Spleen (tissue), 11 donors: ENCODE data around the gene BIVM. TPM values are rescaled to one million over a fixed set of nuclear protein-coding genes. Genes with fewer than 3 reads are reported as not detected.

ENCODE experiments used
- DNase-seq: peaks from one replicate; pipeline ENCODE4 v3.0.0-alpha.2; 2020
- H3K27ac ChIP-seq, 8 donors: fragments of 200-600 bp; sonication (generic) in 7 of 8; 1 replicate in 4 of 8; 2 replicates in 4 of 8; pipeline versions ENCODE4 v1.5.0 to v1.8.0; 2016 to 2021; ENCODE audit warnings: inconsistent platforms in 4 of 8, mild to moderate bottlenecking in 4 of 8, moderate library complexity in 1 of 8
- H3K27me3 ChIP-seq, 7 donors: fragments of 200-600 bp; sonication (generic) in 6 of 7; replicated peaks in 1 of 7; 1 replicate in 4 of 7; 2 replicates in 3 of 7; pipeline versions ENCODE4 v1.5.0 to v1.8.0; 2016 to 2021; ENCODE audit warnings: inconsistent platforms in 3 of 7, mild to moderate bottlenecking in 1 of 7
- H3K36me3 ChIP-seq, 6 donors: fragments of 200-600 bp; sonication (generic) in 5 of 6; 1 replicate in 4 of 6; 2 replicates in 2 of 6; pipeline versions ENCODE4 v1.5.0 to v1.8.0; 2016 to 2021; ENCODE audit warnings: inconsistent platforms in 2 of 6
- H3K4me1 ChIP-seq, 6 donors: fragments of 200-600 bp; sonication (generic) in 5 of 6; 1 replicate in 3 of 6; 2 replicates in 3 of 6; pipeline versions ENCODE4 v1.5.0 to v1.8.0; 2016 to 2021; ENCODE audit warnings: inconsistent platforms in 3 of 6
- H3K4me3 ChIP-seq, 8 donors: fragments of 200-600 bp; sonication (generic) in 7 of 8; 1 replicate in 4 of 8; 2 replicates in 4 of 8; pipeline versions ENCODE4 v1.5.0 to v1.8.0; 2016 to 2021; ENCODE audit warnings: inconsistent platforms in 4 of 8, mild to moderate bottlenecking in 4 of 8, moderate library complexity in 2 of 8
- H3K9me3 ChIP-seq, 8 donors: fragments of 200-600 bp; sonication (generic) in 7 of 8; 1 replicate in 4 of 8; 2 replicates in 4 of 8; pipeline versions ENCODE4 v1.5.0 to v1.8.0; 2016 to 2021; ENCODE audit warnings: inconsistent platforms in 4 of 8
- POLR2A ChIP-seq, 3 donors: fragments of 450-650 bp; IDR thresholded peaks; one replicate each; pipeline ENCODE4 v1.5.1; 2017; ENCODE audit warnings: antibody characterized with exemption in 3 of 3, mild to moderate bottlenecking in 1 of 3
- POLR2AphosphoS5 ChIP-seq, 3 donors: sonication (generic); formaldehyde crosslinking; IDR thresholded peaks; one replicate each; pipeline ENCODE4 v1.5.1; 2017; ENCODE audit warnings: antibody characterized with exemption in 3 of 3
- WGBS, 5 donors: extraction: QIAGEN DNeasy Blood & Tissue Kit in 3 of 5; methylation state at CpG; one replicate each; pipeline versions ENCODE4 v1.1.5 to v1.1.7; 2013 to 2018; 5-methylcytosine and 5-hydroxymethylcytosine counted together
- intact Hi-C: fragments of 100-400 bp; cut with DNase I; formaldehyde crosslinking; loops from one replicate; pipeline ENCODE4 v1.15.0; 2023; ENCODE audit warnings: low total_unique reads
- polyA plus RNA-seq, 3 donors: library from polyadenylated mRNA; stranded (reverse); fragments of 200-250 nt; gene quantifications; one replicate each; pipeline ENCODE4 v1.2.1, GENCODE V29; 2013
- total RNA-seq, 7 donors: library from RNA; depleted of rRNA in 3 of 7; stranded (reverse); fragments of >200 nt in 3 of 7; fragmentation: NEBNext Ultra II Directional in 4 of 7; extraction: Animal tissue kit (Norgen Biotek cat#: 25700) in 4 of 7; gene quantifications; one replicate each; pipeline versions ENCODE4 v1.1.0 to v1.2.1, GENCODE V29; 2016 to 2021
- TF ChIP-seq, protein P1 (sequence below), 11 experiments: fragments of 200-600 bp in 7 of 11; fragments of 450-650 bp in 4 of 11; sonication (generic) in 4 of 11; IDR thresholded peaks in 8 of 11; conservative IDR thresholded peaks in 3 of 11; 1 replicate in 7 of 11; 2 replicates in 4 of 11; pipeline versions ENCODE4 v1.4.0 to v1.8.0; 2016 to 2021; ENCODE audit warnings: antibody characterized with exemption in 11 of 11, inconsistent platforms in 4 of 11, mild to moderate bottlenecking in 1 of 11
- donor health status: healthy with polysubstance abuse.
- donor health status: DM: no; HTN: no; CAD: no; lungs with moderate emphysema.
- donor health status: DM: no; HTN: no; CAD: no.
- donor health status: Bipolar disorder and iron deficiency.
- donor health status: healthy.
- donor health status: DM: no; HTN: no; CAD: no.
- donor health status: DM: yes; HTN: yes; CAD: no.

BIVM gene
- total and polyA plus RNA-seq, 10 donors: 6.0 to 30.4 (median 15.6) TPM

DNA sequence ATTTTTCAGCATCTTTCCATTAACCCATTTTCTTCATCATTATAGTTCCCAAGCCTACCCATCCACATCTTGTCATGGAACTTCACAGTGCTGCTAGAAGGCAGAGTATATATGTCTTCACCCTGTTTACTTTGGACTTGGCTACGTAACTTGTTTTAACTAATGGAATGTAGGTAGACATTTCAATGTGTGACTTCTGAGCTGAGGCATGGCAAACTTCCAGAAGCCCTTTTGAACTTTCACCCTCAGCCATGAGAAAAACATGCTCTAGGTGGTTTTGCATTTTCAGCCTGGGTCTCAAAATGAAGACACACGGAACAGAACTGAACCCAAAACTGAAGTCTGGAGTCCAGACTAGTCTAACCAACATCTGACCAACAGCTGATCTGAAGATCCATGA is 28.5 kb upstream of the BIVM start:
- Histone ChIP-seq H3K36me3 (peaks cover 0 to 26% (median 0%) of the 10 kb centered on the region in 6 donors), H3K27me3 (no peaks in the 10 kb centered on the region), H3K9me3 (no peaks in the 10 kb centered on the region), H3K4me1 (peaks cover 8 to 37% (median 23%) of the 10 kb centered on the region in 6 donors), H3K4me3 (no peak overlapping the region), H3K27ac (no peak overlapping the region)
- TF ChIP-seq, protein P1, sequence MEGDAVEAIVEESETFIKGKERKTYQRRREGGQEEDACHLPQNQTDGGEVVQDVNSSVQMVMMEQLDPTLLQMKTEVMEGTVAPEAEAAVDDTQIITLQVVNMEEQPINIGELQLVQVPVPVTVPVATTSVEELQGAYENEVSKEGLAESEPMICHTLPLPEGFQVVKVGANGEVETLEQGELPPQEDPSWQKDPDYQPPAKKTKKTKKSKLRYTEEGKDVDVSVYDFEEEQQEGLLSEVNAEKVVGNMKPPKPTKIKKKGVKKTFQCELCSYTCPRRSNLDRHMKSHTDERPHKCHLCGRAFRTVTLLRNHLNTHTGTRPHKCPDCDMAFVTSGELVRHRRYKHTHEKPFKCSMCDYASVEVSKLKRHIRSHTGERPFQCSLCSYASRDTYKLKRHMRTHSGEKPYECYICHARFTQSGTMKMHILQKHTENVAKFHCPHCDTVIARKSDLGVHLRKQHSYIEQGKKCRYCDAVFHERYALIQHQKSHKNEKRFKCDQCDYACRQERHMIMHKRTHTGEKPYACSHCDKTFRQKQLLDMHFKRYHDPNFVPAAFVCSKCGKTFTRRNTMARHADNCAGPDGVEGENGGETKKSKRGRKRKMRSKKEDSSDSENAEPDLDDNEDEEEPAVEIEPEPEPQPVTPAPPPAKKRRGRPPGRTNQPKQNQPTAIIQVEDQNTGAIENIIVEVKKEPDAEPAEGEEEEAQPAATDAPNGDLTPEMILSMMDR (IDR thresholded peaks at IDR 0.05 in 8 of 11, conservative IDR thresholded peaks at IDR 0.05 in 3 of 11): no peak
- TF ChIP-seq POLR2AphosphoS5 (IDR thresholded peaks at IDR 0.05) (no peak), POLR2A (IDR thresholded peaks at IDR 0.05) (no peak)
- intact Hi-C loops: loop anchor here (10.0 kb wide), 1 partner anchor 176 kb away; the partner anchor contains the start of gene TPP2
- no peak for DNase-seq
- 93 to 97% (median 95%) methylated on average over 2 of the region's 2 CpGs for WGBS, 5 donors

- Histone ChIP-seq H3K4me1 (peaks cover 8 to 37% (median 23%) of the 10 kb centered on the region in 6 donors), H3K9me3 (no peaks in the 10 kb centered on the region), H3K27ac (no peak overlapping the region), H3K4me3 (no peak overlapping the region), H3K27me3 (no peaks in the 10 kb centered on the region), H3K36me3 (peaks cover 0 to 16% (median 0%) of the 10 kb centered on the region in 6 donors)
- DNase-seq: no peak
- 63 to 85% (median 75%) methylated on average over 6 of the region's 6 CpGs for WGBS, 5 donors
- TF ChIP-seq, protein P1 (IDR thresholded peaks at IDR 0.05 in 8 of 11, conservative IDR thresholded peaks at IDR 0.05 in 3 of 11): no peak
- TF ChIP-seq POLR2A (IDR thresholded peaks at IDR 0.05) (no peak), POLR2AphosphoS5 (IDR thresholded peaks at IDR 0.05) (no peak)
- intact Hi-C loops: loop anchor here (10.0 kb wide), 1 partner anchor 177 kb away; the partner anchor contains the start of gene TPP2
Measured at GRCh38 chr13:102771298-102772041, 27.4 kb upstream of the BIVM start.

GRCh38 chr13:102772042-102772425 is 26.9 kb upstream of the BIVM start:
- H3K9me3 ChIP-seq: no peaks in the 10 kb centered on the region
- H3K4me1 ChIP-seq: peaks cover 8 to 37% (median 23%) of the 10 kb centered on the region in 6 donors
- no peak overlapping the region for H3K27ac ChIP-seq
- no peaks in the 10 kb centered on the region for H3K27me3 ChIP-seq
- WGBS, 5 donors: 76 to 93% (median 84%) methylated on average over 16 of the region's 16 CpGs
- intact Hi-C loops: loop anchor here (10.0 kb wide), 1 partner anchor 177 kb away; the partner anchor contains the start of gene TPP2
- H3K36me3 ChIP-seq: peaks cover 0 to 10% (median 0%) of the 10 kb centered on the region in 6 donors
- peak overlapping the region in 2 of 8 donors; percentile 88 to 97 for H3K4me3 ChIP-seq
- TF ChIP-seq POLR2A (IDR thresholded peaks at IDR 0.05) (no peak), POLR2AphosphoS5 (IDR thresholded peaks at IDR 0.05) (no peak)
- TF ChIP-seq, protein P1 (IDR thresholded peaks at IDR 0.05 in 8 of 11, conservative IDR thresholded peaks at IDR 0.05 in 3 of 11): no peak
- DNase-seq: no peak
